KMS-11 (cell line): ENCODE results near the gene GTPBP8.

ENCODE experiments used
- H2AFZ ChIP-seq: fragments of 200-600 bp; sonication (generic); 2 replicates; pipeline ENCODE4 v1.6.1; 2016; ENCODE audit warnings: antibody characterized with exemption, mixed run types, low read depth
- H3K27ac ChIP-seq: fragments of 200-600 bp; sonication (generic); 2 replicates; pipeline ENCODE4 v1.6.1; 2016; ENCODE audit warnings: mild to moderate bottlenecking, mixed run types
- H3K27me3 ChIP-seq: fragments of 200-600 bp; sonication (generic); 2 replicates; pipeline ENCODE4 v1.6.1; 2017; ENCODE audit warnings: mild to moderate bottlenecking, low read depth, mixed run types, moderate library complexity; ENCODE audit not compliant: insufficient read depth
- H3K36me3 ChIP-seq: fragments of 200-600 bp; sonication (generic); 2 replicates; pipeline ENCODE4 v1.6.1; 2017; ENCODE audit warnings: mild to moderate bottlenecking, mixed run types; ENCODE audit not compliant: insufficient read depth
- H3K4me1 ChIP-seq: fragments of 200-600 bp; sonication (generic); 2 replicates; pipeline ENCODE4 v1.6.1; 2016; ENCODE audit warnings: mild to moderate bottlenecking, low read depth, mixed run types; ENCODE audit not compliant: poor library complexity, severe bottlenecking
- H3K4me2 ChIP-seq: fragments of 200-600 bp; sonication (generic); 2 replicates; pipeline ENCODE4 v1.7.0; 2016; ENCODE audit warnings: mild to moderate bottlenecking, mixed run types
- H3K4me3 ChIP-seq: fragments of 200-600 bp; sonication (generic); IDR thresholded peaks from 2 replicates; pipeline ENCODE4 v1.6.1; 2017; ENCODE audit warnings: low read depth, low read length, mixed read lengths; ENCODE audit not compliant: insufficient read depth
- H3K79me2 ChIP-seq: fragments of 200-600 bp; sonication (generic); 2 replicates; pipeline ENCODE4 v1.6.1; 2016; ENCODE audit warnings: low read depth, mixed run types; ENCODE audit not compliant: insufficient read depth
- H3K9ac ChIP-seq: fragments of 200-600 bp; sonication (generic); 2 replicates; pipeline ENCODE4 v1.6.1; 2016; ENCODE audit warnings: mild to moderate bottlenecking, mixed run types
- H4K20me1 ChIP-seq: fragments of 200-600 bp; sonication (generic); 2 replicates; pipeline ENCODE4 v1.6.1; 2016; ENCODE audit warnings: mild to moderate bottlenecking, mixed run types; ENCODE audit not compliant: insufficient read depth
- TF ChIP-seq, protein P1 (sequence below): fragments of 200-600 bp; sonication (generic); conservative IDR thresholded peaks from 2 replicates; pipeline ENCODE4 v1.6.1; 2017; ENCODE audit warnings: low read depth, mild to moderate bottlenecking, antibody characterized with exemption, low read length, moderate library complexity, mixed read lengths

Gene GTPBP8

DNA sequence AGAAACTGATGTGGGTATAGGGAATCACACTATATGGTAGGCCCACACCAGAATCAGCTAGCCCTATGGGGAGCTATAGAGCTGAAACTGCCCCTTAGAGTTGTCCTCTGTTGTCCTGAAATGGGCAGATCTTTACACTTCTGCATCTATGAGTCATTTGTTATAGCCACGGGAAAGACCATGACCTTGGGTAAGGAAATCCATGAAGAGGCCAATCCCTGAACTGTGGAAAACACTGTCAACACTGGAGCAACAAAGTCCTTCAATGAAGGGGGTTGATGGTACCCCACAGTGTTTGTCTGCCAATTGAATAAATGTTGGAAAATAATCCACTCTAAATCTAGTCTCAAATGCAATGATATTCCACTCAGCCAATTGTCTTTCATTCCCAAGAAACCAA lies 10.7 kb upstream of the GTPBP8 start:
- Histone ChIP-seq H3K4me1 (peaks cover 56% of the 10 kb centered on the region), H4K20me1 (no peaks in the 10 kb centered on the region), H2AFZ (no peak overlapping the region), H3K4me2 (no peak overlapping the region), H3K9ac (no peak overlapping the region), H3K4me3 (no peak overlapping the region), H3K79me2 (no peaks in the 10 kb centered on the region), H3K36me3 (no peaks in the 10 kb centered on the region), H3K27me3 (no peaks in the 10 kb centered on the region), H3K27ac (no peak overlapping the region)
- TF ChIP-seq, protein P1, sequence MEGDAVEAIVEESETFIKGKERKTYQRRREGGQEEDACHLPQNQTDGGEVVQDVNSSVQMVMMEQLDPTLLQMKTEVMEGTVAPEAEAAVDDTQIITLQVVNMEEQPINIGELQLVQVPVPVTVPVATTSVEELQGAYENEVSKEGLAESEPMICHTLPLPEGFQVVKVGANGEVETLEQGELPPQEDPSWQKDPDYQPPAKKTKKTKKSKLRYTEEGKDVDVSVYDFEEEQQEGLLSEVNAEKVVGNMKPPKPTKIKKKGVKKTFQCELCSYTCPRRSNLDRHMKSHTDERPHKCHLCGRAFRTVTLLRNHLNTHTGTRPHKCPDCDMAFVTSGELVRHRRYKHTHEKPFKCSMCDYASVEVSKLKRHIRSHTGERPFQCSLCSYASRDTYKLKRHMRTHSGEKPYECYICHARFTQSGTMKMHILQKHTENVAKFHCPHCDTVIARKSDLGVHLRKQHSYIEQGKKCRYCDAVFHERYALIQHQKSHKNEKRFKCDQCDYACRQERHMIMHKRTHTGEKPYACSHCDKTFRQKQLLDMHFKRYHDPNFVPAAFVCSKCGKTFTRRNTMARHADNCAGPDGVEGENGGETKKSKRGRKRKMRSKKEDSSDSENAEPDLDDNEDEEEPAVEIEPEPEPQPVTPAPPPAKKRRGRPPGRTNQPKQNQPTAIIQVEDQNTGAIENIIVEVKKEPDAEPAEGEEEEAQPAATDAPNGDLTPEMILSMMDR, result no peak

DNA sequence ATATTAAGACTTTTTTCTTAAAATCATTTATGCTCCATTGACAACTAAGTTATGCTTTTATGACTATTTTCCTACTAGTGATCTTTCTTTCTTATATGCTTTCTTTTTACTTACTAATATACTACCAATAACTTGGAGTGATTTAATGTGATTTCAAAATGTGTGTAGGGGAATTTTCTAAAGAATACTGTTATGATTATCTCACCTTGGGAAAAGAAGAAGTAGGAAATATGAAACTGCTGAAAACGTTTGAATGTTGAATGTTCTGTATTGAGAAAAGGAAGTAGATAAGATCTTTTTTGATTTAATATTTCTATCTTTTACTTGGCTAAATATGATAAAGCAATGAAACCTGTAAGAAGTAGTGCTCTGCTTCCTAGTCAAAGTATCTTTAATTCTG lies 8.1 kb upstream of the GTPBP8 start:
- H3K36me3 ChIP-seq, result no peaks in the 10 kb centered on the region
- H3K27ac ChIP-seq, result no peak overlapping the region
- no peaks in the 10 kb centered on the region for H3K79me2 ChIP-seq
- no peaks in the 10 kb centered on the region for H3K27me3 ChIP-seq
- H3K4me3 ChIP-seq, result no peak overlapping the region
- H4K20me1 ChIP-seq, result no peaks in the 10 kb centered on the region
- H3K9ac ChIP-seq, result no peak overlapping the region
- no peak overlapping the region for H2AFZ ChIP-seq
- H3K4me1 ChIP-seq, result peaks cover 37% of the 10 kb centered on the region
- TF ChIP-seq, protein P1, result no peak
- H3K4me2 ChIP-seq, result no peak overlapping the region

DNA sequence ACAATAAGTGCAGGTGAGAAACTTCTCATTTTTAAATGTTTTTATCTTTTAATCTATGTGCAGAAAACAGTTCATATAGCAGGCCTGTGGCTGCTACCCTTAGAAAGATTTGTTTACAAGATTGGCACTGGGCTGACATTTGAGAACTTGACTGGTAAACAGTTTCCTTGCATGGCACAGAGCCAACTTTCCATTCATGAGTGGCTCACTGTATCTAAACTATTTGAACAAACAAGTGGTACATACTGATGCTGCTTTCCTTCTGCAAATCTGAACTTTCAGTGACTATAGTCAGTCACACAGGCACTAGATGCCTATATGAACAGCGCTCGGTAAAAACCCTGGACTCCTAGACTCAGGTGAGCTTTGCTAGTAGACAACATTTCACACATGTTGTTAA lies 6.3 kb upstream of the GTPBP8 start:
- peak overlapping the region; percentile 3; the same call in 1 of the 2 replicates for H2AFZ ChIP-seq
- peak overlapping the region; percentile 44 for H3K4me2 ChIP-seq
- TF ChIP-seq, protein P1, result no peak
- no peak overlapping the region for H3K27ac ChIP-seq
- peaks cover 24% of the 10 kb centered on the region for H3K4me1 ChIP-seq
- H3K4me3 ChIP-seq, result no peak overlapping the region
- no peaks in the 10 kb centered on the region for H3K27me3 ChIP-seq
- H3K9ac ChIP-seq, result no peak overlapping the region
- H3K36me3 ChIP-seq, result no peaks in the 10 kb centered on the region
- H3K79me2 ChIP-seq, result no peaks in the 10 kb centered on the region
- H4K20me1 ChIP-seq, result no peaks in the 10 kb centered on the region

DNA sequence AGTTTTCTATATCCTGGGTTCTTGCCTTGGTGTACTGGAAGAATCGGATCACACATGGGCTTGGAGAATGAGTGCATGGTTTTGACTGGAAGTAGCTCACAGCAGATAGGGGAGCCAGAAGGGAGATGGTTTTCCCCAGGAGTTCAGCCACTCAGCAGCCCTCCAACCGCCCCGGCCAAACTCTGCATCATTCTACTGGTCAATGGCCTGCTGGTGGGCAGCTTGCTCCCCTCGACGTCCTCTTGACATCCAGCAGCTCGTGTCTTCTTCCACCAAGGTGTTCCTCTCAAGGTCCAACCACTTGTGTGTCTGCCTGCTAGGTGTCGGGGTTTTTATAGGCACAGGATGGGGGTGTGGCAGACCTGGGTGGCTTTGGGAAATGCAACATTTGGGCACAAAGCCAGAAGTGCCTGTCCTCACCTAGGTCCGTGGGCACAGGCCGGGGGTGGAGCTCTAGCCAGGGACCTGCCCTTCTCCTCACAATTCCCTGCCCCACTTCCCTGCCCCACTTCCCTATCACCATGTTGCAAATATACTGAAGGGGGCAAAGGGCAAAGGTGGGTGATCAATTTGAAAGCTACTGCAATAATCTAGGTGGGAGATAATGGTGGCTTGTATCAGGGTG lies 3.0 kb upstream of the GTPBP8 start:
- Histone ChIP-seq H3K4me2 (no peak overlapping the region), H3K27me3 (no peaks in the 10 kb centered on the region), H3K4me1 (peaks cover 37% of the 10 kb centered on the region)

More for the DNA sequence above, 3.0 kb upstream of the GTPBP8 start:
- Histone ChIP-seq H3K79me2 (peaks cover 13% of the 10 kb centered on the region), H2AFZ (no peak overlapping the region), H4K20me1 (no peaks in the 10 kb centered on the region), H3K36me3 (no peaks in the 10 kb centered on the region), H3K9ac (no peak overlapping the region), H3K4me3 (no peak overlapping the region), H3K27ac (no peak overlapping the region)
- TF ChIP-seq, protein P1, result no peak
